ENCODE measurements around the gene ADCY2.

Gene ADCY2

DNA sequence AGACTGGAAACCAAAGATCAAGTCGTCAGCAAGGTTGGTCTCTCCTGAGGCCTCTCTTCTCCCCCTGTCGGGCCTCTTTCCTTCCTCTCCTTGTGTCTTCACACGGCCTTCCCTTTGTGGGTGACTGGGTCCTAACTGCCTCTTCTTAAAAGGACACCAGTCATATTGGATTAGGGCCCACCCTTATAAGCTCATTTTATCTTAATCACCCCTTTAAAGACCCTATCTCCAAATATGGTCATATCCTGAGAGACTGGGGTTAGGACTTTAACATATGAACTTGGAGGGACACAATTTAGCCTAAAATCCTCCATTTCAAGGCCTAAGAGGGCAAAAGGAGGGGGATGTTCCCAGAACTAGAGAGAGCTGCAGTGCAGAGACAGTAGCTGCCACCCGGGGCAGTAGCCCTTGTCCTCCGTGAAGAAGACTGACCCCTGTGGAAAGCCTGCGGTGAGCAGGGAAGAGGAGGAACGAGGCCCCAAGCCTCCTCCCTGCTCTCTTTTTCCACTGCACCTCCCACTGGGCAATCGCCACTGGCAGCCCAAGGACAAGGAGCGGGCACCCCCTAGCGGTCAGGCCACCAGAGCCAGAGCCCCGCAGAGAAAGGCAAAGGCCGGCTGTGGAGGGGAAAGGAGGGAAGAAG, 420.1 kb downstream of the ADCY2 start (continued):
- TF ChIP-seq, protein P1, sequence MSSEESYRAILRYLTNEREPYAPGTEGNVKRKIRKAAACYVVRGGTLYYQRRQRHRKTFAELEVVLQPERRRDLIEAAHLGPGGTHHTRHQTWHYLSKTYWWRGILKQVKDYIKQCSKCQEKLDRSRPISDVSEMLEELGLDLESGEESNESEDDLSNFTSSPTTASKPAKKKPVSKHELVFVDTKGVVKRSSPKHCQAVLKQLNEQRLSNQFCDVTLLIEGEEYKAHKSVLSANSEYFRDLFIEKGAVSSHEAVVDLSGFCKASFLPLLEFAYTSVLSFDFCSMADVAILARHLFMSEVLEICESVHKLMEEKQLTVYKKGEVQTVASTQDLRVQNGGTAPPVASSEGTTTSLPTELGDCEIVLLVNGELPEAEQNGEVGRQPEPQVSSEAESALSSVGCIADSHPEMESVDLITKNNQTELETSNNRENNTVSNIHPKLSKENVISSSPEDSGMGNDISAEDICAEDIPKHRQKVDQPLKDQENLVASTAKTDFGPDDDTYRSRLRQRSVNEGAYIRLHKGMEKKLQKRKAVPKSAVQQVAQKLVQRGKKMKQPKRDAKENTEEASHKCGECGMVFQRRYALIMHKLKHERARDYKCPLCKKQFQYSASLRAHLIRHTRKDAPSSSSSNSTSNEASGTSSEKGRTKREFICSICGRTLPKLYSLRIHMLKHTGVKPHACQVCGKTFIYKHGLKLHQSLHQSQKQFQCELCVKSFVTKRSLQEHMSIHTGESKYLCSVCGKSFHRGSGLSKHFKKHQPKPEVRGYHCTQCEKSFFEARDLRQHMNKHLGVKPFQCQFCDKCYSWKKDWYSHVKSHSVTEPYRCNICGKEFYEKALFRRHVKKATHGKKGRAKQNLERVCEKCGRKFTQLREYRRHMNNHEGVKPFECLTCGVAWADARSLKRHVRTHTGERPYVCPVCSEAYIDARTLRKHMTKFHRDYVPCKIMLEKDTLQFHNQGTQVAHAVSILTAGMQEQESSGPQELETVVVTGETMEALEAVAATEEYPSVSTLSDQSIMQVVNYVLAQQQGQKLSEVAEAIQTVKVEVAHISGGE (tag by site-specific recombination; conservative IDR thresholded peaks at IDR 0.05; ENCODE audit: low read depth): no peak
- TF ChIP-seq ZNF426 (tag by site-specific recombination; IDR thresholded peaks at IDR 0.05) (no peak), ZNF596 (tag by site-specific recombination; IDR thresholded peaks at IDR 0.05) (no peak), ZNF660 (tag by site-specific recombination; IDR thresholded peaks at IDR 0.05) (no peak), ZBTB48 (tag by site-specific recombination; IDR thresholded peaks at IDR 0.05) (no peak), ZNF214 (tag by site-specific recombination; IDR thresholded peaks at IDR 0.05; ENCODE audit: borderline replicate concordance) (no peak), ZNF513 (tag by site-specific recombination; IDR thresholded peaks at IDR 0.05) (no peak), ZNF366 (tag by site-specific recombination; conservative IDR thresholded peaks at IDR 0.05) (peak; percentile 55; the same call in 1 of the 2 replicates), RBAK (tag by site-specific recombination; IDR thresholded peaks at IDR 0.05) (no peak), ZNF266 (tag by site-specific recombination; IDR thresholded peaks at IDR 0.05; ENCODE audit: low read depth) (no peak), ZNF391 (tag by site-specific recombination; IDR thresholded peaks at IDR 0.05; ENCODE audit: borderline replicate concordance, low read depth) (no peak), ZNF549 (tag by site-specific recombination; IDR thresholded peaks at IDR 0.05) (no peak), GLIS2 (tag by site-specific recombination; IDR thresholded peaks at IDR 0.05) (0 out of 2 replicates have a peak, but pooled peaks have one; percentile 23), ZNF830 (tag by site-specific recombination; IDR thresholded peaks at IDR 0.05; ENCODE audit: low read depth) (no peak), ZNF571 (tag by site-specific recombination; IDR thresholded peaks at IDR 0.05) (no peak), ZNF777 (tag by site-specific recombination; IDR thresholded peaks at IDR 0.05; ENCODE audit: borderline replicate concordance) (no peak), ZFP41 (tag by site-specific recombination; IDR thresholded peaks at IDR 0.05; ENCODE audit: borderline replicate concordance) (no peak), ZNF354C (tag by site-specific recombination; IDR thresholded peaks at IDR 0.05; ENCODE audit: borderline replicate concordance, low read depth) (no peak), PRDM1 (tag by site-specific recombination; IDR thresholded peaks at IDR 0.05) (peak; percentile 41; the same call in 1 of the 2 replicates), ZNF211 (tag by site-specific recombination; IDR thresholded peaks at IDR 0.05; ENCODE audit: low read depth) (no peak), ZNF302 (tag by site-specific recombination; IDR thresholded peaks at IDR 0.05; ENCODE audit: low read depth) (no peak)
- TF ChIP-seq, protein P2, sequence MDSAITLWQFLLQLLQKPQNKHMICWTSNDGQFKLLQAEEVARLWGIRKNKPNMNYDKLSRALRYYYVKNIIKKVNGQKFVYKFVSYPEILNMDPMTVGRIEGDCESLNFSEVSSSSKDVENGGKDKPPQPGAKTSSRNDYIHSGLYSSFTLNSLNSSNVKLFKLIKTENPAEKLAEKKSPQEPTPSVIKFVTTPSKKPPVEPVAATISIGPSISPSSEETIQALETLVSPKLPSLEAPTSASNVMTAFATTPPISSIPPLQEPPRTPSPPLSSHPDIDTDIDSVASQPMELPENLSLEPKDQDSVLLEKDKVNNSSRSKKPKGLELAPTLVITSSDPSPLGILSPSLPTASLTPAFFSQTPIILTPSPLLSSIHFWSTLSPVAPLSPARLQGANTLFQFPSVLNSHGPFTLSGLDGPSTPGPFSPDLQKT (IDR thresholded peaks at IDR 0.05; ENCODE audit: borderline replicate concordance, low read depth, low read length): no peak; the same call in 1 of the 2 replicates
- TF ChIP-seq, protein P3, sequence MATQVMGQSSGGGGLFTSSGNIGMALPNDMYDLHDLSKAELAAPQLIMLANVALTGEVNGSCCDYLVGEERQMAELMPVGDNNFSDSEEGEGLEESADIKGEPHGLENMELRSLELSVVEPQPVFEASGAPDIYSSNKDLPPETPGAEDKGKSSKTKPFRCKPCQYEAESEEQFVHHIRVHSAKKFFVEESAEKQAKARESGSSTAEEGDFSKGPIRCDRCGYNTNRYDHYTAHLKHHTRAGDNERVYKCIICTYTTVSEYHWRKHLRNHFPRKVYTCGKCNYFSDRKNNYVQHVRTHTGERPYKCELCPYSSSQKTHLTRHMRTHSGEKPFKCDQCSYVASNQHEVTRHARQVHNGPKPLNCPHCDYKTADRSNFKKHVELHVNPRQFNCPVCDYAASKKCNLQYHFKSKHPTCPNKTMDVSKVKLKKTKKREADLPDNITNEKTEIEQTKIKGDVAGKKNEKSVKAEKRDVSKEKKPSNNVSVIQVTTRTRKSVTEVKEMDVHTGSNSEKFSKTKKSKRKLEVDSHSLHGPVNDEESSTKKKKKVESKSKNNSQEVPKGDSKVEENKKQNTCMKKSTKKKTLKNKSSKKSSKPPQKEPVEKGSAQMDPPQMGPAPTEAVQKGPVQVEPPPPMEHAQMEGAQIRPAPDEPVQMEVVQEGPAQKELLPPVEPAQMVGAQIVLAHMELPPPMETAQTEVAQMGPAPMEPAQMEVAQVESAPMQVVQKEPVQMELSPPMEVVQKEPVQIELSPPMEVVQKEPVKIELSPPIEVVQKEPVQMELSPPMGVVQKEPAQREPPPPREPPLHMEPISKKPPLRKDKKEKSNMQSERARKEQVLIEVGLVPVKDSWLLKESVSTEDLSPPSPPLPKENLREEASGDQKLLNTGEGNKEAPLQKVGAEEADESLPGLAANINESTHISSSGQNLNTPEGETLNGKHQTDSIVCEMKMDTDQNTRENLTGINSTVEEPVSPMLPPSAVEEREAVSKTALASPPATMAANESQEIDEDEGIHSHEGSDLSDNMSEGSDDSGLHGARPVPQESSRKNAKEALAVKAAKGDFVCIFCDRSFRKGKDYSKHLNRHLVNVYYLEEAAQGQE (tag by site-specific recombination; IDR thresholded peaks at IDR 0.05): no peak
- TF ChIP-seq, protein P4, sequence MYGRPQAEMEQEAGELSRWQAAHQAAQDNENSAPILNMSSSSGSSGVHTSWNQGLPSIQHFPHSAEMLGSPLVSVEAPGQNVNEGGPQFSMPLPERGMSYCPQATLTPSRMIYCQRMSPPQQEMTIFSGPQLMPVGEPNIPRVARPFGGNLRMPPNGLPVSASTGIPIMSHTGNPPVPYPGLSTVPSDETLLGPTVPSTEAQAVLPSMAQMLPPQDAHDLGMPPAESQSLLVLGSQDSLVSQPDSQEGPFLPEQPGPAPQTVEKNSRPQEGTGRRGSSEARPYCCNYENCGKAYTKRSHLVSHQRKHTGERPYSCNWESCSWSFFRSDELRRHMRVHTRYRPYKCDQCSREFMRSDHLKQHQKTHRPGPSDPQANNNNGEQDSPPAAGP (tag by site-specific recombination; IDR thresholded peaks at IDR 0.05): peak; percentile 31; the same call in 1 of the 2 replicates
- TF ChIP-seq, protein P5, sequence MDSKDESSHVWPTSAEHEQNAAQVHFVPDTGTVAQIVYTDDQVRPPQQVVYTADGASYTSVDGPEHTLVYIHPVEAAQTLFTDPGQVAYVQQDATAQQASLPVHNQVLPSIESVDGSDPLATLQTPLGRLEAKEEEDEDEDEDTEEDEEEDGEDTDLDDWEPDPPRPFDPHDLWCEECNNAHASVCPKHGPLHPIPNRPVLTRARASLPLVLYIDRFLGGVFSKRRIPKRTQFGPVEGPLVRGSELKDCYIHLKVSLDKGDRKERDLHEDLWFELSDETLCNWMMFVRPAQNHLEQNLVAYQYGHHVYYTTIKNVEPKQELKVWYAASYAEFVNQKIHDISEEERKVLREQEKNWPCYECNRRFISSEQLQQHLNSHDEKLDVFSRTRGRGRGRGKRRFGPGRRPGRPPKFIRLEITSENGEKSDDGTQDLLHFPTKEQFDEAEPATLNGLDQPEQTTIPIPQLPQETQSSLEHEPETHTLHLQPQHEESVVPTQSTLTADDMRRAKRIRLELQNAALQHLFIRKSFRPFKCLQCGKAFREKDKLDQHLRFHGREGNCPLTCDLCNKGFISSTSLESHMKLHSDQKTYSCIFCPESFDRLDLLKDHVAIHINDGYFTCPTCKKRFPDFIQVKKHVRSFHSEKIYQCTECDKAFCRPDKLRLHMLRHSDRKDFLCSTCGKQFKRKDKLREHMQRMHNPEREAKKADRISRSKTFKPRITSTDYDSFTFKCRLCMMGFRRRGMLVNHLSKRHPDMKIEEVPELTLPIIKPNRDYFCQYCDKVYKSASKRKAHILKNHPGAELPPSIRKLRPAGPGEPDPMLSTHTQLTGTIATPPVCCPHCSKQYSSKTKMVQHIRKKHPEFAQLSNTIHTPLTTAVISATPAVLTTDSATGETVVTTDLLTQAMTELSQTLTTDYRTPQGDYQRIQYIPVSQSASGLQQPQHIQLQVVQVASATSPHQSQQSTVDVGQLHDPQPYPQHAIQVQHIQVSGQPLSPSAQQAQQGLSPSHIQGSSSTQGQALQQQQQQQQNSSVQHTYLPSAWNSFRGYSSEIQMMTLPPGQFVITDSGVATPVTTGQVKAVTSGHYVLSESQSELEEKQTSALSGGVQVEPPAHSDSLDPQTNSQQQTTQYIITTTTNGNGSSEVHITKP (tag by site-specific recombination; IDR thresholded peaks at IDR 0.05): no peak

Measured in HEK293 (cell line).